K562 (cell line): ENCODE measurements around the gene BZW2. TPM values are rescaled to one million over a fixed set of nuclear protein-coding genes. Genes with fewer than 3 reads are reported as not detected.

Experiments used
- GABPB1 ChIP-seq: sonication (generic); formaldehyde crosslinking; IDR thresholded peaks from 2 replicates; pipeline ENCODE4 v1.8.0; 2022; ENCODE audit warnings: mild to moderate bottlenecking, missing genetic modification reagents
- HLTF ChIP-seq: fragments of 450-650 bp; IDR thresholded peaks from 2 replicates; pipeline ENCODE4 v1.6.1; 2016
- MEF2D ChIP-seq: conservative IDR thresholded peaks from 2 replicates; pipeline ENCODE4 v1.6.1; 2016; ENCODE audit warnings: low read depth, missing genetic modification characterization, missing compliant biosample characterization
- NBN ChIP-seq: fragments of 450-650 bp; IDR thresholded peaks from 2 replicates; pipeline ENCODE4 v1.6.1; 2016; ENCODE audit warnings: low read depth, mild to moderate bottlenecking
- PHF21A ChIP-seq: fragments of 450-650 bp; IDR thresholded peaks from 2 replicates; pipeline ENCODE4 v1.6.1; 2017; ENCODE audit warnings: low read depth, borderline replicate concordance
- PYGO2 ChIP-seq: fragments of 450-650 bp; IDR thresholded peaks from 2 replicates; pipeline ENCODE4 v1.6.1; 2016; ENCODE audit warnings: mild to moderate bottlenecking, missing genetic modification characterization, moderate library complexity, missing compliant biosample characterization
- SMARCB1 ChIP-seq: IDR thresholded peaks from 2 replicates; pipeline ENCODE4 v1.6.1; 2011; ENCODE audit warnings: improper control_type of control experiment, low read depth; ENCODE audit not compliant: insufficient read length
- SRSF7 ChIP-seq: fragments of 200-400 bp; formaldehyde crosslinking; optimal IDR thresholded peaks from 2 replicates; pipeline ENCODE3; 2017; ENCODE audit warnings: mild to moderate bottlenecking, low read depth, low read length
- STAT5B ChIP-seq: fragments of 250-450 bp; sonication (Bioruptor Pico); IDR thresholded peaks from 2 replicates; pipeline ENCODE4 v1.8.0; 2021; ENCODE audit warnings: mild to moderate bottlenecking, inconsistent platforms
- TRIM28 ChIP-seq: fragments of 450-650 bp; IDR thresholded peaks from 2 replicates; pipeline ENCODE4 v1.6.1; 2017
- ZNF24 ChIP-seq: fragments of 450-650 bp; IDR thresholded peaks from 2 replicates; pipeline ENCODE4 v1.6.1; 2016
- ZNF311 ChIP-seq: fragments of 250-450 bp; sonication (Bioruptor Pico); IDR thresholded peaks from 2 replicates; pipeline ENCODE4 v1.4.0; 2020; ENCODE audit warnings: mild to moderate bottlenecking, moderate library complexity
- ZNF707 ChIP-seq: fragments of 250-450 bp; sonication (Bioruptor Pico); conservative IDR thresholded peaks from 2 replicates; pipeline ENCODE4 v1.8.0; 2022; ENCODE audit warnings: inconsistent platforms, mild to moderate bottlenecking, moderate library complexity
- polyA plus RNA-seq, 8 experiments: library from polyadenylated mRNA; depleted of rRNA in 4 of 8; stranded (reverse) in 5 of 8; unstranded in 3 of 8; fragments of >200 nt; fragmentation: Nextera tagmentation in 2 of 8; fragmentation: Illumina TruSeq in 1 of 8; extraction: Ambion mirVana in 2 of 8; extraction: Trizol in 1 of 8; gene quantifications; 2 replicates each; pipeline versions ENCODE4 v1.2.1 to v1.2.3, GENCODE V29; 2011 to 2014; ENCODE audit warnings: inconsistent platforms in 1 of 8, missing spikeins in 1 of 8
- total RNA-seq, 7 experiments: library from RNA; depleted of rRNA in 6 of 7; stranded (reverse); fragments of >200 nt in 6 of 7; fragmentation: Illumina TruSeq in 2 of 7; extraction: Trizol in 2 of 7; gene quantifications; 2 replicates each; pipeline versions ENCODE4 v1.2.1 to v1.2.3, GENCODE V29; 2011 to 2021; ENCODE audit warnings: low replicate concordance in 1 of 7
- TF ChIP-seq, protein P1 (sequence below): fragments of 250-450 bp; sonication (Bioruptor Pico); IDR thresholded peaks from 2 replicates; pipeline ENCODE4 v1.5.0; 2022; ENCODE audit warnings: mild to moderate bottlenecking
- TF ChIP-seq, protein P2 (sequence below): fragments of 250-450 bp; sonication (Bioruptor Pico); IDR thresholded peaks from 2 replicates; pipeline ENCODE4 v1.5.0; 2021; ENCODE audit warnings: mild to moderate bottlenecking, borderline replicate concordance
- TF ChIP-seq, protein P3 (sequence below): sonication (generic); formaldehyde crosslinking; IDR thresholded peaks from 2 replicates; pipeline ENCODE4 v1.8.1; 2022; ENCODE audit warnings: missing genetic modification reagents
- TF ChIP-seq, protein P4 (sequence below): fragments of 200-800 bp; sonication (Bioruptor generic); IDR thresholded peaks from 2 replicates; pipeline ENCODE4 v1.6.1; 2016; ENCODE audit warnings: missing genetic modification characterization, missing compliant biosample characterization

BZW2 gene
- total and polyA plus RNA-seq, 9 of the 15 experiments (the other 6 are each of a cell fraction or from before 2014, with no cell fraction given): 140 to 316 (median 173) TPM

DNA sequence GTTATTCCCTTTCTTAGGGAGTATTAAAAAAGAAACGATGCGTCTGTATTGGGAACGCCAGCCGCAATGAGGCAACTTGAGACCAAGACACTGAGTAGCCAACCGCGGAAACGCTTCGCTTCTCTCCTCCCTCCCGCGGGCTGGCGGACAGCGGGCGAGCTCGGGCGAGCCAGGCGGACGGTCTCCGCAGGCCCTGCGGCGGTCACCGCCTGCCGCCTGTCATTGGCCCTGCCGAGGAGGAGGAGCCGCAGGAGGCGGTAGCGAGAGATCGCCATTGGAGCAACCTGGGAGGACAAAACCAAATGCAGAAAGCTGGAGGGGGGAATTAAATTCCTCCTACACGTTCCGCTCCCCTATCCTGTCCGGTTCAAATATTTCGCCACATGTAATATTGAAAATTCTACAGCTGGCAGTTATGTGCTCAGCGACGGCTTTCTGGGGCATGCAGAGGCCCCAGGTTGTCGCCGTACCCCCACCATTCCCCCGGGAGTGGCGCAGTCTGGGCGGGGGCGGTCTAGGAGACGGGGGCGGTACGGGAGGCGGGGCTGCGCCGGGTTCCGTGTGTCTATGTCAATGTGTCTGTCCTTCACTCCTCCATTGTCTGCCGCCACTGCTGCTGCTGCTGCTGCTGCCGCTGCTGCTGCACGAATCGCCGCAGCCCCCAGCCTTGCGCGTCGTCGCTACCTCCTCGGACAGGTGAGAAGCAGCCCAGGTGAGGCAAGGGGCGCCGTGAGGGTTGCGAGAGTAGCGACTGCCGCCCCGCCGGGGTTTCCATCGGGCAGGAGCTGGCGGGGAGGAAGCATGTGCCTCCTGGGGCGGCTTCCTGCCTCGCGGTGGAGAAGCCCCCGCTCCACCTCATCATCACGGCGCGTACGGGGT lies at the start of gene BZW2, which contains the start of gene ANKMY2 (continued):
- TF ChIP-seq, protein P1, sequence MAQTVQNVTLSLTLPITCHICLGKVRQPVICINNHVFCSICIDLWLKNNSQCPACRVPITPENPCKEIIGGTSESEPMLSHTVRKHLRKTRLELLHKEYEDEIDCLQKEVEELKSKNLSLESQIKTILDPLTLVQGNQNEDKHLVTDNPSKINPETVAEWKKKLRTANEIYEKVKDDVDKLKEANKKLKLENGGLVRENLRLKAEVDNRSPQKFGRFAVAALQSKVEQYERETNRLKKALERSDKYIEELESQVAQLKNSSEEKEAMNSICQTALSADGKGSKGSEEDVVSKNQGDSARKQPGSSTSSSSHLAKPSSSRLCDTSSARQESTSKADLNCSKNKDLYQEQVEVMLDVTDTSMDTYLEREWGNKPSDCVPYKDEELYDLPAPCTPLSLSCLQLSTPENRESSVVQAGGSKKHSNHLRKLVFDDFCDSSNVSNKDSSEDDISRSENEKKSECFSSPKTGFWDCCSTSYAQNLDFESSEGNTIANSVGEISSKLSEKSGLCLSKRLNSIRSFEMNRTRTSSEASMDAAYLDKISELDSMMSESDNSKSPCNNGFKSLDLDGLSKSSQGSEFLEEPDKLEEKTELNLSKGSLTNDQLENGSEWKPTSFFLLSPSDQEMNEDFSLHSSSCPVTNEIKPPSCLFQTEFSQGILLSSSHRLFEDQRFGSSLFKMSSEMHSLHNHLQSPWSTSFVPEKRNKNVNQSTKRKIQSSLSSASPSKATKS (CRISPR knock-in tag): no peak
- TF ChIP-seq SMARCB1 (no peak), ZNF311 (CRISPR knock-in tag) (no peak), PYGO2 (tag) (no peak), HLTF (no peak), MEF2D (tag) (no peak), ZNF24 (0 out of 2 replicates have a peak, but pooled peaks have one; percentile 12), TRIM28 (no peak), ZNF707 (CRISPR knock-in tag) (no peak), STAT5B (no peak), GABPB1 (CRISPR knock-in tag) (peak; percentile 69; the same call in 1 of the 2 replicates), NBN (no peak), SRSF7 (no peak), PHF21A (peak; percentile 31; the same call in 1 of the 2 replicates)
- TF ChIP-seq, protein P2, sequence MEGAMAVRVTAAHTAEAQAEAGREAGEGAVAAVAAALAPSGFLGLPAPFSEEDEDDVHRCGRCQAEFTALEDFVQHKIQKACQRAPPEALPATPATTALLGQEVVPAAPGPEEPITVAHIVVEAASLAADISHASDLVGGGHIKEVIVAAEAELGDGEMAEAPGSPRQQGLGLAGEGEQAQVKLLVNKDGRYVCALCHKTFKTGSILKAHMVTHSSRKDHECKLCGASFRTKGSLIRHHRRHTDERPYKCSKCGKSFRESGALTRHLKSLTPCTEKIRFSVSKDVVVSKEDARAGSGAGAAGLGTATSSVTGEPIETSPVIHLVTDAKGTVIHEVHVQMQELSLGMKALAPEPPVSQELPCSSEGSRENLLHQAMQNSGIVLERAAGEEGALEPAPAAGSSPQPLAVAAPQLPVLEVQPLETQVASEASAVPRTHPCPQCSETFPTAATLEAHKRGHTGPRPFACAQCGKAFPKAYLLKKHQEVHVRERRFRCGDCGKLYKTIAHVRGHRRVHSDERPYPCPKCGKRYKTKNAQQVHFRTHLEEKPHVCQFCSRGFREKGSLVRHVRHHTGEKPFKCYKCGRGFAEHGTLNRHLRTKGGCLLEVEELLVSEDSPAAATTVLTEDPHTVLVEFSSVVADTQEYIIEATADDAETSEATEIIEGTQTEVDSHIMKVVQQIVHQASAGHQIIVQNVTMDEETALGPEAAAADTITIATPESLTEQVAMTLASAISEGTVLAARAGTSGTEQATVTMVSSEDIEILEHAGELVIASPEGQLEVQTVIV (CRISPR knock-in tag): no peak
- TF ChIP-seq, protein P3, sequence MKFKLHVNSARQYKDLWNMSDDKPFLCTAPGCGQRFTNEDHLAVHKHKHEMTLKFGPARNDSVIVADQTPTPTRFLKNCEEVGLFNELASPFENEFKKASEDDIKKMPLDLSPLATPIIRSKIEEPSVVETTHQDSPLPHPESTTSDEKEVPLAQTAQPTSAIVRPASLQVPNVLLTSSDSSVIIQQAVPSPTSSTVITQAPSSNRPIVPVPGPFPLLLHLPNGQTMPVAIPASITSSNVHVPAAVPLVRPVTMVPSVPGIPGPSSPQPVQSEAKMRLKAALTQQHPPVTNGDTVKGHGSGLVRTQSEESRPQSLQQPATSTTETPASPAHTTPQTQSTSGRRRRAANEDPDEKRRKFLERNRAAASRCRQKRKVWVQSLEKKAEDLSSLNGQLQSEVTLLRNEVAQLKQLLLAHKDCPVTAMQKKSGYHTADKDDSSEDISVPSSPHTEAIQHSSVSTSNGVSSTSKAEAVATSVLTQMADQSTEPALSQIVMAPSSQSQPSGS (CRISPR knock-in tag): no peak
- TF ChIP-seq, protein P4, sequence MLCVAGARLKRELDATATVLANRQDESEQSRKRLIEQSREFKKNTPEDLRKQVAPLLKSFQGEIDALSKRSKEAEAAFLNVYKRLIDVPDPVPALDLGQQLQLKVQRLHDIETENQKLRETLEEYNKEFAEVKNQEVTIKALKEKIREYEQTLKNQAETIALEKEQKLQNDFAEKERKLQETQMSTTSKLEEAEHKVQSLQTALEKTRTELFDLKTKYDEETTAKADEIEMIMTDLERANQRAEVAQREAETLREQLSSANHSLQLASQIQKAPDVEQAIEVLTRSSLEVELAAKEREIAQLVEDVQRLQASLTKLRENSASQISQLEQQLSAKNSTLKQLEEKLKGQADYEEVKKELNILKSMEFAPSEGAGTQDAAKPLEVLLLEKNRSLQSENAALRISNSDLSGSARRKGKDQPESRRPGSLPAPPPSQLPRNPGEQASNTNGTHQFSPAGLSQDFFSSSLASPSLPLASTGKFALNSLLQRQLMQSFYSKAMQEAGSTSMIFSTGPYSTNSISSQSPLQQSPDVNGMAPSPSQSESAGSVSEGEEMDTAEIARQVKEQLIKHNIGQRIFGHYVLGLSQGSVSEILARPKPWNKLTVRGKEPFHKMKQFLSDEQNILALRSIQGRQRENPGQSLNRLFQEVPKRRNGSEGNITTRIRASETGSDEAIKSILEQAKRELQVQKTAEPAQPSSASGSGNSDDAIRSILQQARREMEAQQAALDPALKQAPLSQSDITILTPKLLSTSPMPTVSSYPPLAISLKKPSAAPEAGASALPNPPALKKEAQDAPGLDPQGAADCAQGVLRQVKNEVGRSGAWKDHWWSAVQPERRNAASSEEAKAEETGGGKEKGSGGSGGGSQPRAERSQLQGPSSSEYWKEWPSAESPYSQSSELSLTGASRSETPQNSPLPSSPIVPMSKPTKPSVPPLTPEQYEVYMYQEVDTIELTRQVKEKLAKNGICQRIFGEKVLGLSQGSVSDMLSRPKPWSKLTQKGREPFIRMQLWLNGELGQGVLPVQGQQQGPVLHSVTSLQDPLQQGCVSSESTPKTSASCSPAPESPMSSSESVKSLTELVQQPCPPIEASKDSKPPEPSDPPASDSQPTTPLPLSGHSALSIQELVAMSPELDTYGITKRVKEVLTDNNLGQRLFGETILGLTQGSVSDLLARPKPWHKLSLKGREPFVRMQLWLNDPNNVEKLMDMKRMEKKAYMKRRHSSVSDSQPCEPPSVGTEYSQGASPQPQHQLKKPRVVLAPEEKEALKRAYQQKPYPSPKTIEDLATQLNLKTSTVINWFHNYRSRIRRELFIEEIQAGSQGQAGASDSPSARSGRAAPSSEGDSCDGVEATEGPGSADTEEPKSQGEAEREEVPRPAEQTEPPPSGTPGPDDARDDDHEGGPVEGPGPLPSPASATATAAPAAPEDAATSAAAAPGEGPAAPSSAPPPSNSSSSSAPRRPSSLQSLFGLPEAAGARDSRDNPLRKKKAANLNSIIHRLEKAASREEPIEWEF: no peak
